ENCODE results near the gene ADAMTS6. TPM values are rescaled to one million over a fixed set of nuclear protein-coding genes. Genes with fewer than 3 reads are reported as not detected.

The ADAMTS6 gene
- polyA plus RNA-seq, 3 donors: 0.01 TPM; not detected in 2

GRCh38 chr5:65128226-65128625 is 353.5 kb downstream of the ADAMTS6 start:
- peaks cover 0 to 5% (median 2%) of the 10 kb centered on the region in 7 donors for H3K9me3 Mint-ChIP-seq
- H3K4me1 Mint-ChIP-seq: no peaks in the 10 kb centered on the region
- H3K4me3 Mint-ChIP-seq: no peak overlapping the region
- Histone ChIP-seq H2AFZ (ENCODE audit: insufficient read depth, low read depth, low read length, poor library complexity, severe bottlenecking) (no peak overlapping the region), H3K27me3 (ENCODE audit: control insufficient read depth in 2 of 2, insufficient read depth in 2 of 2, low read length in 2 of 2) (no peaks in the 10 kb centered on the region), H3K27ac (ENCODE audit: low read depth in 1 of 2, low read length in 2 of 2) (no peak overlapping the region), H3K36me3 (replicated peaks in 1 of 2; ENCODE audit: control insufficient read depth in 1 of 2, insufficient read depth in 2 of 2, low read length in 2 of 2) (no peaks in the 10 kb centered on the region), H3K9ac (ENCODE audit: insufficient read depth, low read length, poor library complexity, severe bottlenecking) (no peak overlapping the region), H3K9me3 (replicated peaks in 1 of 2; ENCODE audit: control insufficient read depth in 1 of 2, insufficient read depth in 1 of 2, low read length in 2 of 2) (no peaks in the 10 kb centered on the region), H4K20me1 (ENCODE audit: insufficient read depth, low read length) (no peaks in the 10 kb centered on the region), H3K4me1 (ENCODE audit: control insufficient read depth in 1 of 2, insufficient read depth in 2 of 2, low read length in 2 of 2) (no peaks in the 10 kb centered on the region), H3K4me3 (replicated peaks in 1 of 3; ENCODE audit: low read depth in 2 of 3, low read length in 3 of 3) (no peak overlapping the region), H3K79me2 (ENCODE audit: insufficient read depth, low read length) (no peaks in the 10 kb centered on the region), H3K4me2 (replicated peaks; ENCODE audit: extremely low read depth, low read length, poor library complexity, severe bottlenecking) (no peak overlapping the region)
- WGBS (ENCODE audit: insufficient coverage): 95% methylated on average over 3 of the region's 6 CpGs
- DNase-seq: no peak
- intact Hi-C loops (cut with micrococcal nuclease): no loop called here
- H3K36me3 Mint-ChIP-seq: no peaks in the 10 kb centered on the region
- H3K27ac Mint-ChIP-seq: no peak overlapping the region
- no peak for TF ChIP-seq CTCF (IDR thresholded peaks at IDR 0.05)
- peaks cover 0 to 2% (median 2%) of the 10 kb centered on the region in 3 donors for H3K27me3 Mint-ChIP-seq (ENCODE audit: low read depth in 3 of 3)

- Mint-ChIP-seq H3K27me3 (ENCODE audit: low read depth in 3 of 3) (peaks cover 0 to 2% (median 2%) of the 10 kb centered on the region in 3 donors), H3K9me3 (peaks cover 0 to 5% (median 0%) of the 10 kb centered on the region in 7 donors), H3K27ac (no peak overlapping the region), H3K4me3 (no peak overlapping the region), H3K36me3 (no peaks in the 10 kb centered on the region), H3K4me1 (no peaks in the 10 kb centered on the region)
- Histone ChIP-seq H3K9me3 (replicated peaks in 1 of 2; ENCODE audit: control insufficient read depth in 1 of 2, insufficient read depth in 1 of 2, low read length in 2 of 2) (no peaks in the 10 kb centered on the region), H3K27me3 (ENCODE audit: control insufficient read depth in 2 of 2, insufficient read depth in 2 of 2, low read length in 2 of 2) (no peaks in the 10 kb centered on the region), H4K20me1 (ENCODE audit: insufficient read depth, low read length) (no peaks in the 10 kb centered on the region), H3K4me1 (ENCODE audit: control insufficient read depth in 1 of 2, insufficient read depth in 2 of 2, low read length in 2 of 2) (no peaks in the 10 kb centered on the region), H3K9ac (ENCODE audit: insufficient read depth, low read length, poor library complexity, severe bottlenecking) (no peak overlapping the region), H3K4me2 (replicated peaks; ENCODE audit: extremely low read depth, low read length, poor library complexity, severe bottlenecking) (no peak overlapping the region), H3K27ac (ENCODE audit: low read depth in 1 of 2, low read length in 2 of 2) (no peak overlapping the region), H3K36me3 (replicated peaks in 1 of 2; ENCODE audit: control insufficient read depth in 1 of 2, insufficient read depth in 2 of 2, low read length in 2 of 2) (no peaks in the 10 kb centered on the region), H2AFZ (ENCODE audit: insufficient read depth, low read depth, low read length, poor library complexity, severe bottlenecking) (no peak overlapping the region), H3K79me2 (ENCODE audit: insufficient read depth, low read length) (no peaks in the 10 kb centered on the region), H3K4me3 (replicated peaks in 1 of 3; ENCODE audit: low read depth in 2 of 3, low read length in 3 of 3) (no peak overlapping the region)
- WGBS (ENCODE audit: insufficient coverage): 60% methylated on average over 2 of the region's 10 CpGs
- DNase-seq: no peak
- TF ChIP-seq CTCF (IDR thresholded peaks at IDR 0.05): no peak
- intact Hi-C loops (cut with micrococcal nuclease): no loop called here
Observed at GRCh38 chr5:65127161-65127901, 354.4 kb downstream of the ADAMTS6 start.

Measured in CD14-positive monocyte (primary cell).